SK-N-SH (cell line): Measurements from ENCODE around the gene RAB3A. TPM values are rescaled to one million over a fixed set of nuclear protein-coding genes. Genes with fewer than 3 reads are reported as not detected.

Experiments
- CTCF ChIA-PET: fragments of 300-600, 350-600 bp; formaldehyde crosslinking; extraction: SDS; loops from one replicate; lab custom pipeline; 2021; lab: Yijun Ruan, JAX
- POLR2A ChIA-PET: fragments of 350-600 bp; sonication (Branson Sonifier 250); formaldehyde crosslinking; extraction: SDS; loops from one replicate; lab custom pipeline; 2020; ENCODE audit warnings: antibody characterized with exemption, inconsistent platforms; lab: Yijun Ruan, JAX
- DNase-seq: peaks from one replicate; pipeline ENCODE4 v3.0.0; 2012
- H2AFZ ChIP-seq: fragments of 200-600 bp; sonication (generic); 2 replicates; pipeline ENCODE4 v1.8.1; 2016; ENCODE audit warnings: antibody characterized with exemption, mild to moderate bottlenecking, low read depth
- H3F3A ChIP-seq: fragments of 200-600 bp; sonication (generic); replicated peaks from 2 replicates; pipeline ENCODE3; 2016; ENCODE audit warnings: antibody characterized with exemption, mild to moderate bottlenecking; ENCODE audit not compliant: insufficient read depth
- H3K27ac ChIP-seq, 2 experiments: fragments of 200-500 bp in 1 of 2; fragments of 200-600 bp in 1 of 2; sonication (Bioruptor generic) in 1 of 2; sonication (generic), shearing (Covaris generic) in 1 of 2; 2 replicates each; pipeline versions ENCODE4 v1.5.1 to v1.6.1; 2014 to 2016; ENCODE audit warnings: low read depth in 2 of 2, inconsistent platforms in 1 of 2, low read length in 1 of 2, mild to moderate bottlenecking in 1 of 2, mixed read lengths in 1 of 2
- H3K27me3 ChIP-seq: fragments of 200-600 bp; sonication (generic), shearing (Covaris generic); 2 replicates; pipeline ENCODE4 v1.6.1; 2016; ENCODE audit warnings: mixed run types; ENCODE audit not compliant: insufficient read depth
- H3K36me3 ChIP-seq, 2 experiments: fragments of 200-500 bp in 1 of 2; fragments of 200-600 bp in 1 of 2; sonication (Bioruptor generic) in 1 of 2; sonication (generic) in 1 of 2; replicated peaks in 1 of 2; 2 replicates each; pipeline versions ENCODE3 to v1.5.1; 2014 to 2016; ENCODE audit warnings: low read length in 1 of 2, mild to moderate bottlenecking in 1 of 2; ENCODE audit not compliant: insufficient read depth in 2 of 2, control insufficient read depth in 1 of 2
- H3K4me1 ChIP-seq, 2 experiments: fragments of 200-500 bp in 1 of 2; fragments of 200-600 bp in 1 of 2; sonication (Bioruptor generic) in 1 of 2; sonication (generic), shearing (Covaris generic) in 1 of 2; 2 replicates each; pipeline versions ENCODE4 v1.5.1 to v1.6.1; 2014 to 2016; ENCODE audit warnings: low read depth in 1 of 2, low read length in 1 of 2, mixed run types in 1 of 2; ENCODE audit not compliant: insufficient read depth in 2 of 2, control insufficient read depth in 1 of 2
- H3K4me2 ChIP-seq: fragments of 200-600 bp; sonication (generic), shearing (Covaris generic); 2 replicates; pipeline ENCODE4 v1.6.1; 2017; ENCODE audit warnings: mixed run types
- H3K4me3 ChIP-seq, 2 experiments: fragments of 200-500 bp in 1 of 2; fragments of 200-600 bp in 1 of 2; sonication (Bioruptor generic) in 1 of 2; sonication (generic), shearing (Covaris generic) in 1 of 2; 2 replicates each; pipeline versions ENCODE4 v1.5.1 to v1.8.1; 2014 to 2016; ENCODE audit warnings: low read depth in 2 of 2, inconsistent platforms in 1 of 2, low read length in 1 of 2, mild to moderate bottlenecking in 1 of 2, mixed read lengths in 1 of 2, moderate library complexity in 1 of 2
- H3K79me2 ChIP-seq: fragments of 200-600 bp; sonication (generic); 2 replicates; pipeline ENCODE4 v1.8.1; 2017; ENCODE audit warnings: mild to moderate bottlenecking; ENCODE audit not compliant: insufficient read depth
- H3K9ac ChIP-seq: fragments of 200-600 bp; sonication (generic); 2 replicates; pipeline ENCODE4 v1.6.1; 2017; ENCODE audit warnings: mixed run types
- H3K9me2 ChIP-seq: fragments of 200-600 bp; sonication (generic); 2 replicates; pipeline ENCODE4 v1.6.1; 2017; ENCODE audit warnings: mixed run types
- H3K9me3 ChIP-seq: fragments of 200-600 bp; sonication (generic); 2 replicates; pipeline ENCODE4 v1.6.1; 2017; ENCODE audit warnings: mixed run types, mild to moderate bottlenecking, moderate library complexity
- H4K20me1 ChIP-seq: fragments of 200-600 bp; sonication (generic); 2 replicates; pipeline ENCODE4 v1.6.1; 2017; ENCODE audit warnings: mild to moderate bottlenecking, mixed run types; ENCODE audit not compliant: insufficient read depth
- CHD2 ChIP-seq: fragments of 150-350 bp; IDR thresholded peaks from 2 replicates; pipeline ENCODE4 v1.6.1; 2018; ENCODE audit warnings: low read length; ENCODE audit not compliant: partially characterized antibody
- ELF1 ChIP-seq: IDR thresholded peaks from 2 replicates; pipeline ENCODE4 v1.4.0; 2012
- EZH2phosphoT487 ChIP-seq: fragments of 200-600 bp; sonication (generic); IDR thresholded peaks from 2 replicates; pipeline ENCODE4 v1.6.1; 2017; ENCODE audit warnings: low read depth, mixed run types, mild to moderate bottlenecking, antibody characterized with exemption, moderate library complexity, borderline replicate concordance
- FOSL2 ChIP-seq: IDR thresholded peaks from 2 replicates; pipeline ENCODE4 v1.4.0; 2012; ENCODE audit warnings: low read depth, mild to moderate bottlenecking, moderate library complexity, borderline replicate concordance
- FOXJ3 ChIP-seq: sonication (generic); formaldehyde crosslinking; IDR thresholded peaks from 2 replicates; pipeline ENCODE4 v1.5.1; 2020; ENCODE audit warnings: mild to moderate bottlenecking, missing genetic modification reagents
- GATA2 ChIP-seq: sonication (generic); formaldehyde crosslinking; IDR thresholded peaks from 2 replicates; pipeline ENCODE4 v1.5.0; 2020; ENCODE audit warnings: mild to moderate bottlenecking, missing genetic modification reagents
- IRF3 ChIP-seq: fragments of 150-350 bp; IDR thresholded peaks from 2 replicates; pipeline ENCODE4 v1.6.1; 2016; ENCODE audit warnings: mild to moderate bottlenecking, low read depth, low read length
- MXI1 ChIP-seq: IDR thresholded peaks from 2 replicates; pipeline ENCODE4 v1.6.1; 2012; ENCODE audit warnings: mild to moderate bottlenecking, low read depth, low read length, improper control_type of control experiment
- NFIC ChIP-seq: IDR thresholded peaks from 2 replicates; pipeline ENCODE4 v1.4.0; 2012; ENCODE audit warnings: borderline replicate concordance
- TAF1 ChIP-seq: IDR thresholded peaks from 2 replicates; pipeline ENCODE4 v1.6.1; 2012; ENCODE audit warnings: low read depth, mild to moderate bottlenecking, low read length, moderate library complexity, borderline replicate concordance
- YY1 ChIP-seq: IDR thresholded peaks from 2 replicates; pipeline ENCODE4 v1.4.0; 2012; ENCODE audit warnings: low read depth, mild to moderate bottlenecking
- WGBS: methylation state at CpG from one replicate; pipeline ENCODE4 v1.1.6; 2017; ENCODE audit warnings: low lambda C conversion rate; 5-methylcytosine and 5-hydroxymethylcytosine counted together
- polyA plus RNA-seq, 3 experiments: library from polyadenylated mRNA; depleted of rRNA; stranded (reverse); fragments of >200 nt; gene quantifications; 2 replicates each; pipeline ENCODE4 v1.2.3, GENCODE V29; 2012
- TF ChIP-seq, protein P1 (sequence below): fragments of 200-600 bp; sonication (generic); IDR thresholded peaks from 2 replicates; pipeline ENCODE4 v1.6.1; 2017; ENCODE audit warnings: antibody characterized with exemption, mild to moderate bottlenecking, moderate library complexity
- TF ChIP-seq, protein P2 (sequence below): IDR thresholded peaks from 2 replicates; pipeline ENCODE4 v1.6.1; 2012; ENCODE audit warnings: mild to moderate bottlenecking, low read depth, low read length, moderate library complexity

The RAB3A gene
- polyA plus RNA-seq, 1 of the 3 experiments (the other 2 are of a cell fraction), result 9.7 TPM

DNA sequence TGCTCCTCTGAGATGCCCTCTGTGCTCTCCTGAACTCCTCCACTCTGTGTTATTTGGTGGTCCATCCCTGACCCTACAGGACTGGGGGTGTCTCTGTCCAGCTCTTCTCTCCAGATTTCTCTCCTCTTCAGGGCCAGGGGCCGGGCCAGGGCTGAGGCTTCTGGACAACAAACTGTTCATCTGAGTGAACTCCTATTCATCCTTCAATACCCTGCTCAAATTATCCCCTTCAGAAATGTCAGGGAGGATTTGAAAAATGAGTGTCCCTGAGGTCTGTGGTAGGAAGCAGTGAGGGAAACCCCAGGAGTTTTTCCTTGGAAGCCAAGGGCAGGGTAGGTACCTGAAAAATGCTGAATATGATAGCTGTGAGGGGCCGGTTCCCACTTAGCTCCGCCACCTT lies 14.8 kb upstream of the RAB3A start:
- no peak for DNase-seq
- Histone ChIP-seq H2AFZ (no peak overlapping the region), H3K9me2 (no peaks in the 10 kb centered on the region), H3K79me2 (no peaks in the 10 kb centered on the region), H3K9ac (no peak overlapping the region), H3K9me3 (no peaks in the 10 kb centered on the region), H3K4me1 (no peaks in the 10 kb centered on the region), H3K4me3 (no peak overlapping the region), H3K27me3 (no peaks in the 10 kb centered on the region), H3F3A (no peaks in the 10 kb centered on the region), H3K36me3 (no peaks in the 10 kb centered on the region), H3K27ac (no peak overlapping the region), H3K4me2 (no peak overlapping the region), H4K20me1 (no peaks in the 10 kb centered on the region)
- ChIA-PET CTCF (interaction anchor here (1.5 to 9.4 kb wide), 3 partner anchors 14 to 57 kb away, joined by 5 to 81 read pairs (median 48); a partner anchor contains a TSS), POLR2A (no interaction called here)
- 67% methylated on average over 3 of the region's 3 CpGs for WGBS
- TF ChIP-seq GATA2 (CRISPR knock-in tag), result no peak
- TF ChIP-seq, protein P1, sequence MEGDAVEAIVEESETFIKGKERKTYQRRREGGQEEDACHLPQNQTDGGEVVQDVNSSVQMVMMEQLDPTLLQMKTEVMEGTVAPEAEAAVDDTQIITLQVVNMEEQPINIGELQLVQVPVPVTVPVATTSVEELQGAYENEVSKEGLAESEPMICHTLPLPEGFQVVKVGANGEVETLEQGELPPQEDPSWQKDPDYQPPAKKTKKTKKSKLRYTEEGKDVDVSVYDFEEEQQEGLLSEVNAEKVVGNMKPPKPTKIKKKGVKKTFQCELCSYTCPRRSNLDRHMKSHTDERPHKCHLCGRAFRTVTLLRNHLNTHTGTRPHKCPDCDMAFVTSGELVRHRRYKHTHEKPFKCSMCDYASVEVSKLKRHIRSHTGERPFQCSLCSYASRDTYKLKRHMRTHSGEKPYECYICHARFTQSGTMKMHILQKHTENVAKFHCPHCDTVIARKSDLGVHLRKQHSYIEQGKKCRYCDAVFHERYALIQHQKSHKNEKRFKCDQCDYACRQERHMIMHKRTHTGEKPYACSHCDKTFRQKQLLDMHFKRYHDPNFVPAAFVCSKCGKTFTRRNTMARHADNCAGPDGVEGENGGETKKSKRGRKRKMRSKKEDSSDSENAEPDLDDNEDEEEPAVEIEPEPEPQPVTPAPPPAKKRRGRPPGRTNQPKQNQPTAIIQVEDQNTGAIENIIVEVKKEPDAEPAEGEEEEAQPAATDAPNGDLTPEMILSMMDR, result no peak
- TF ChIP-seq FOXJ3 (CRISPR knock-in tag), result no peak
- no peak for TF ChIP-seq NFIC
- no peak for TF ChIP-seq FOSL2
- TF ChIP-seq EZH2phosphoT487, result no peak
- TF ChIP-seq TAF1, result no peak
- no peak for TF ChIP-seq ELF1
- TF ChIP-seq YY1, result no peak
- TF ChIP-seq, protein P2, sequence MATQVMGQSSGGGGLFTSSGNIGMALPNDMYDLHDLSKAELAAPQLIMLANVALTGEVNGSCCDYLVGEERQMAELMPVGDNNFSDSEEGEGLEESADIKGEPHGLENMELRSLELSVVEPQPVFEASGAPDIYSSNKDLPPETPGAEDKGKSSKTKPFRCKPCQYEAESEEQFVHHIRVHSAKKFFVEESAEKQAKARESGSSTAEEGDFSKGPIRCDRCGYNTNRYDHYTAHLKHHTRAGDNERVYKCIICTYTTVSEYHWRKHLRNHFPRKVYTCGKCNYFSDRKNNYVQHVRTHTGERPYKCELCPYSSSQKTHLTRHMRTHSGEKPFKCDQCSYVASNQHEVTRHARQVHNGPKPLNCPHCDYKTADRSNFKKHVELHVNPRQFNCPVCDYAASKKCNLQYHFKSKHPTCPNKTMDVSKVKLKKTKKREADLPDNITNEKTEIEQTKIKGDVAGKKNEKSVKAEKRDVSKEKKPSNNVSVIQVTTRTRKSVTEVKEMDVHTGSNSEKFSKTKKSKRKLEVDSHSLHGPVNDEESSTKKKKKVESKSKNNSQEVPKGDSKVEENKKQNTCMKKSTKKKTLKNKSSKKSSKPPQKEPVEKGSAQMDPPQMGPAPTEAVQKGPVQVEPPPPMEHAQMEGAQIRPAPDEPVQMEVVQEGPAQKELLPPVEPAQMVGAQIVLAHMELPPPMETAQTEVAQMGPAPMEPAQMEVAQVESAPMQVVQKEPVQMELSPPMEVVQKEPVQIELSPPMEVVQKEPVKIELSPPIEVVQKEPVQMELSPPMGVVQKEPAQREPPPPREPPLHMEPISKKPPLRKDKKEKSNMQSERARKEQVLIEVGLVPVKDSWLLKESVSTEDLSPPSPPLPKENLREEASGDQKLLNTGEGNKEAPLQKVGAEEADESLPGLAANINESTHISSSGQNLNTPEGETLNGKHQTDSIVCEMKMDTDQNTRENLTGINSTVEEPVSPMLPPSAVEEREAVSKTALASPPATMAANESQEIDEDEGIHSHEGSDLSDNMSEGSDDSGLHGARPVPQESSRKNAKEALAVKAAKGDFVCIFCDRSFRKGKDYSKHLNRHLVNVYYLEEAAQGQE, result no peak
- no peak for TF ChIP-seq MXI1

- no peaks in the 10 kb centered on the region for H3K36me3 ChIP-seq
- H2AFZ ChIP-seq, result no peak overlapping the region
- H3K9ac ChIP-seq, result no peak overlapping the region
- no peaks in the 10 kb centered on the region for H3K9me3 ChIP-seq
- CTCF ChIA-PET, result interaction anchor here (6.6 to 9.4 kb wide), 2 partner anchors 14 to 36 kb away, joined by 48 to 81 read pairs; a partner anchor contains a TSS
- no peaks in the 10 kb centered on the region for H3K4me1 ChIP-seq
- H3K4me2 ChIP-seq, result no peak overlapping the region
- TF ChIP-seq, protein P1, result no peak
- TF ChIP-seq CHD2, result no peak
- no peak for TF ChIP-seq IRF3
- no peak for DNase-seq
- H3K27ac ChIP-seq, result no peak overlapping the region
- no peaks in the 10 kb centered on the region for H3K79me2 ChIP-seq
- no peaks in the 10 kb centered on the region for H3K27me3 ChIP-seq
- no peaks in the 10 kb centered on the region for H3K9me2 ChIP-seq
- H3F3A ChIP-seq, result no peaks in the 10 kb centered on the region
- no peaks in the 10 kb centered on the region for H4K20me1 ChIP-seq
- no peak overlapping the region for H3K4me3 ChIP-seq
- POLR2A ChIA-PET, result no interaction called here
- 82% methylated on average over 9 of the region's 17 CpGs for WGBS
Measured at GRCh38 chr19:18218159-18218558, 14.3 kb upstream of the RAB3A start.
